Choroid plexus epithelial cell (primary cell): ENCODE results near the gene IMMP1L.

Experiments
- DNase-seq: peaks from one replicate; pipeline ENCODE4 v3.0.0-alpha.2; 2010; ENCODE audit warnings: low read depth
- H3K4me3 ChIP-seq: 2 replicates; pipeline ENCODE4 v1.5.1; 2011; ENCODE audit warnings: low read depth, mild to moderate bottlenecking, control low read depth, low read length, moderate library complexity
- TF ChIP-seq, protein P1 (sequence below): conservative IDR thresholded peaks from 2 replicates; pipeline ENCODE4 v1.5.1; 2011; ENCODE audit warnings: low read depth, mild to moderate bottlenecking, control low read depth, inconsistent platforms, low read length, moderate library complexity

The IMMP1L gene

DNA sequence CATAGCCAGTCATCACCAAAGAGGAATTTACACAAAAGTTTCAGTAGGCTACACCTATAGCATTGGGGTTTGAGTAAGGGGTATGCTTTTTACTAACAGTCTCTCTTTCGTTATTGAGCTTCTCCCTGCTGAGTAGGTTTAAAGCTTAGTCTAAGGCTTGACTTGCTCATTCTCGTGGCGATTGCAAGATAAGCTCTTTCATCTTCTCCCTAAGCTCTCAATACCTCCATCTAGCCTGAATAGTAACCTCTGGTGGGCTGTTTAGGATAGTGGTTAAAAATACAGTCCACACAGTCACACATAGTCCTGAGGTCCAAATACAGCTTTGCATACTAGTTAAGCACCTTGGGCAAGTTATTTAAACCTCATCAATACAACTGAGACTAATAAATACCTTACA is 65.6 kb downstream of the IMMP1L start:
- no peak for DNase-seq
- TF ChIP-seq, protein P1, sequence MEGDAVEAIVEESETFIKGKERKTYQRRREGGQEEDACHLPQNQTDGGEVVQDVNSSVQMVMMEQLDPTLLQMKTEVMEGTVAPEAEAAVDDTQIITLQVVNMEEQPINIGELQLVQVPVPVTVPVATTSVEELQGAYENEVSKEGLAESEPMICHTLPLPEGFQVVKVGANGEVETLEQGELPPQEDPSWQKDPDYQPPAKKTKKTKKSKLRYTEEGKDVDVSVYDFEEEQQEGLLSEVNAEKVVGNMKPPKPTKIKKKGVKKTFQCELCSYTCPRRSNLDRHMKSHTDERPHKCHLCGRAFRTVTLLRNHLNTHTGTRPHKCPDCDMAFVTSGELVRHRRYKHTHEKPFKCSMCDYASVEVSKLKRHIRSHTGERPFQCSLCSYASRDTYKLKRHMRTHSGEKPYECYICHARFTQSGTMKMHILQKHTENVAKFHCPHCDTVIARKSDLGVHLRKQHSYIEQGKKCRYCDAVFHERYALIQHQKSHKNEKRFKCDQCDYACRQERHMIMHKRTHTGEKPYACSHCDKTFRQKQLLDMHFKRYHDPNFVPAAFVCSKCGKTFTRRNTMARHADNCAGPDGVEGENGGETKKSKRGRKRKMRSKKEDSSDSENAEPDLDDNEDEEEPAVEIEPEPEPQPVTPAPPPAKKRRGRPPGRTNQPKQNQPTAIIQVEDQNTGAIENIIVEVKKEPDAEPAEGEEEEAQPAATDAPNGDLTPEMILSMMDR = no peak
- no peak overlapping the region for H3K4me3 ChIP-seq

DNA sequence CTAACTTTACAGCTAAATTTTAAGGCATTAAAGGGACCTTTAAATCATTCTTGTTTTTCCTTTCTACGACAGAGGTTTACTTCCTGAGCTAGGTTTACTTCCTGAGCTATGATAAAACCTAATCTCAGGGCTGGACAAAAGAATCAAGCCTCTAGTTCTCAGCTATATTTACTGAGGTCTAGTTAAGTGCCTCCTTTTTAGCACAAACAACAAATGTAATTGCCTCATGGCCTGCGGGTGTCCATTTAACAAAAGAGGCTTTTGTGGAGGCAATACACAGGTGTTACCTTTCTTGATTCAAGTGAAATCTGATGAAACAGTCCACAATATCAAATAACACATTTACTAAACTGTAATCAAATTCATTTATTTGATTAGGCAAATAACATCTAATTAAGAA is 67.3 kb downstream of the IMMP1L start:
- no peak for DNase-seq

DNA sequence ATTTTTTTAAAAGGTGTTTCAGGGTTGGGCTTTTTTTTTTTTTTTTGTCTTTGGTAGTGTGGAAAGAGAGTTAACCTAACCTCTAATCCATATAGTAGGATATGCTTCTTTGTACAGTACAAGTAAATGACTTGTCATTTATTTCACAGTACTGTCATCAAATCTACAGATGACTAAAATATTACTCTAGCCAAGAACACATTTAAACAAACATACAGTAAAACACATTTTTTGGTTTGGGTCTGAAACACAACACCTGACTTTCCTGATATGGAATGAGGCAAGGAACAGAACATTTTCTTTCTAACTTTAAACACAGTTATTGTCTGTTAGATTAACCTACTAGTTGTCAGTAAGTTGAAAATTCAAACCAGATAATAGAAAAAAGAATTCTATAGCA is 68.1 kb downstream of the IMMP1L start:
- DNase-seq = no peak
- H3K4me3 ChIP-seq = no peak overlapping the region
- TF ChIP-seq, protein P1 = no peak

More for the DNA sequence above, 67.3 kb downstream of the IMMP1L start:
- TF ChIP-seq, protein P1 = no peak
- no peak overlapping the region for H3K4me3 ChIP-seq

DNA sequence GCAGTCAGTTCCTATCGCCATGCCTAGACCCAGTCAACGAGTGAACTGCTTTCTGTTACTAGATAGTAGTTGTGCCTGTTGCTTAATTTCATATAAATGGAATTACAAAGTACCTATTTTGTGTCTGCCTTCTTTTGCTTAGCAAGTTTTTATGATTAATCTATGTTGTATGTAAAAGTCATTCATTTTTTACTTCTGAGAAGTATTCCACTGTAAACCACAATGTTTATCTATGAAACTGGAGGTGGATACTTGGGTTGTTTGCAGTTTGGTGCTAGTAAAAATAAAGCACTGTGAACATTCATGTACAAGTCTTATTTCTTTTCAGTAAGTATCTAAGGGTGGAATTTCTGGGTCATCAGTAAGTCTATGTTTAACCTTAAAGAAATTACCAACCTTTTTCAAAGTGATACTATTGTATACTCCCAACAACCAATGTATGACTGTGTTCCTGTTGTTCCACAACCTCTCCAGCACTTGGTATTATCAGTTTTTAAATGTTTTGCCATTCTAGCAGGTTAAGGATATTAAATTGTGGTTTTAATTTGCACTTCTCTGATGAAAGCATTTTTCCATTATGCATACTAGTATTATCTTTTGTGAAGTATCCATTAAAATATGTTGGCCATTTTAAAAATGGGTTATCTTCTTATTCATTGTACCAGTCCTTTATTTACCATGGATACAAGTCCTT is 71.5 kb downstream of the IMMP1L start:
- no peak overlapping the region for H3K4me3 ChIP-seq
- TF ChIP-seq, protein P1 = no peak
- peak; percentile 74 for DNase-seq

DNA sequence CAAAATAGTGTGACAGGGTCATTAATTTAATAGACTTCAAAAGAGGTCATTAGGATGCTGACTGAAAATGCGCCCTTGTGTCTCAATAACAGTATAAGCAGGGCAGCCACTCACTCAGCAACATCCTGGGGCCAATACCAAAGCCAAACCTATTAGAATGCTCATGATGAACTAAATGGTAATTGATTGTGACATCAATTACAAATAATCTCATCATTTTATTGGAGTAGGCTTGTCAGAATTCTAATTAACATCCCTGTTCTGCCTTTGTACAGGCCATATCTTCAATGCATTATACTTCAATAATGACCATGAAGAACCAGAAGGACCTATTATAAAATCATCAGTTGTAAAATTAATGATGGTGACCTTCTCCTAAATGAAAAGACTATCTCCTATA is 75.6 kb downstream of the IMMP1L start:
- no peak overlapping the region for H3K4me3 ChIP-seq
- TF ChIP-seq, protein P1 = no peak
- DNase-seq = no peak

DNA sequence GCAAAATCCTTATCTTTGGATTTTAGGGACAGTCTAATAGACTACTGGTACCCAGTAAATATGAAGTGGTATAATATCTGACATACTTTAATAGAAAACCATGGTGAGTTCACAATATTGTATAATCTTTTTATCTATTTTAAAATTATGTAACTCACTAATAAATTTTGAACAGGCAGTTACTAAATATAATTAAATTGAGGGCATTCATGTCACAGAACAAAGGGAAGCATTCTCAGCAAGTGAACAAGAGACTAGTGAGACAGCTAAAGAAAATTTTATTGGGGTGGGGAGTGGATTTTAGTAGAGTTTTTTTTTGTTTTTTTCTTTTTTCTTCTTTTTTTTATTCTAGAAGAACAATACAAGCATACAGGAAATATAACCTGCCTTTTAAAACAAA is 84.8 kb downstream of the IMMP1L start:
- H3K4me3 ChIP-seq = no peak overlapping the region
- TF ChIP-seq, protein P1 = no peak
- DNase-seq = no peak

DNA sequence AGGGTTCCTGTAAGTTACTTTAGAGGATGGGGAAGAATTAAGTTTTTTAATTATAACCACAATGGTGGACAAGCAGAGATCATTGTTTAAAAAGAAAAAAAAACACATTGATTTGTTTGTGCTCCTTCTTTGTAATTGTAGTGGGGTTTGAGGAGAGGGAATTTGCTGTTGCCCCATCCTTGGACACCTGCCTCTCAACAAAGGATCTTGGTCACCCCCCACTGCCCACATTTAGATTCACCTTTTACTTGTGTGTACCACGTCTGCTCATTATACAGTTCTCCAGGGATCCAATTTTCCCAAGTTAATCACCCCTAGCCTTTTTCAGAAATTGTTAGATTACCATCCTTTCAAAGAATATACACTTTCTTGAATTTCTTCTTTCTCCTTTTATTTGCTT is 86.7 kb downstream of the IMMP1L start:
- no peak overlapping the region for H3K4me3 ChIP-seq
- DNase-seq = no peak
- TF ChIP-seq, protein P1 = no peak
